ENCODE data around the gene INTS1. TPM values are rescaled to one million over a fixed set of nuclear protein-coding genes. Genes with fewer than 3 reads are reported as not detected.
A peak's percentile ranks its signal among the peaks of the same experiment; 100 is the strongest.
"Not testable (repeated sequence)": the region's sequence is repeated elsewhere in the genome, so short reads cannot be mapped to it uniquely, and the experiment has no call there.

The INTS1 gene
- total and polyA plus RNA-seq, 2 of the 4 experiments (the other 2 are of a cell fraction) = 9.3 to 40.1 TPM

GRCh38 chr7:1515509-1515967 is 11.3 kb upstream of the INTS1 start:
- in situ Hi-C loops (cut with MboI; ENCODE audit: low sequenced_read_pairs); H2BK120ac ChIP-seq (ENCODE audit: low read depth, low read length); H4K91ac ChIP-seq (ENCODE audit: insufficient read depth, low read depth, low read length); BruUV-seq (replicated peaks); H3K14ac ChIP-seq (replicated peaks; ENCODE audit: low read depth, low read length); dilution Hi-C loops (cut with HindIII; ENCODE audit: low sequenced_read_pairs, unreplicated experiment); H4K5ac ChIP-seq (ENCODE audit: low read depth, low read length); H3K4me3 ChIP-seq (ENCODE audit: insufficient read depth, low read depth, low read length); H3K4me1 ChIP-seq (ENCODE audit: control insufficient read depth, insufficient read depth, low read length); H3K56ac ChIP-seq (ENCODE audit: extremely low read depth, insufficient read depth, low read length); H3K27ac ChIP-seq (ENCODE audit: insufficient read depth, low read length); H4K8ac ChIP-seq (ENCODE audit: low read depth in 2 of 2, low read length in 2 of 2); H2AFZ ChIP-seq (replicated peaks; ENCODE audit: low read length, poor library complexity); H3K36me3 ChIP-seq (ENCODE audit: control insufficient read depth, insufficient read depth, low read length); H2BK20ac ChIP-seq (ENCODE audit: low read depth, low read length); H3K4me2 ChIP-seq (ENCODE audit: low read depth, low read length); H2AK9ac ChIP-seq (replicated peaks; ENCODE audit: low read depth, low read length, poor library complexity); H3K18ac ChIP-seq (ENCODE audit: low read depth, low read length); H2BK5ac ChIP-seq (ENCODE audit: low read depth, low read length, poor library complexity, severe bottlenecking); CTCF ChIA-PET; ATAC-seq (ENCODE audit: low read depth); H3K23ac ChIP-seq (ENCODE audit: low read depth, low read length); intact Hi-C loops (cut with micrococcal nuclease); H3K9me1 ChIP-seq (ENCODE audit: insufficient read depth, low read length); H3K9me3 ChIP-seq (ENCODE audit: control insufficient read depth, insufficient read depth, low read length); H3K27me3 ChIP-seq (ENCODE audit: control insufficient read depth, insufficient read depth, low read length); DNase-seq; H3K4ac ChIP-seq (ENCODE audit: low read depth, low read length); H3K79me1 ChIP-seq (ENCODE audit: low read depth in 1 of 2, low read length in 2 of 2); H4K20me1 ChIP-seq (ENCODE audit: insufficient read depth, low read length); H2BK15ac ChIP-seq (ENCODE audit: low read depth, low read length); H3K9ac ChIP-seq (ENCODE audit: low read depth, low read length); POLR2A ChIA-PET (ENCODE audit: unreplicated experiment): not testable (repeated sequence)
- H2AK5ac ChIP-seq (ENCODE audit: low read depth, low read length) = 0 out of 2 replicates have a peak overlapping the region, but pooled peaks have one; percentile 3
- WGBS, 2 experiments (ENCODE audit: extremely low coverage in 2 of 2, insufficient read length in 1 of 2) = 74% methylated on average over 7 of the region's 17 CpGs; no CpG with 5 or more reads in 1 of the 2 experiments

Data from IMR-90 (cell line).